Activated CD4-positive, alpha-beta T cell treated with anti-CD3 and anti-CD28 coated beads, Interleukin-10, Interleukin-2, amounts not matched to agents 100 ng/mL and 50 ng/mL, durations not matched to agents 16 hours and 8 hours (primary cell): Measurements from ENCODE around the gene P2RY2.
"Not testable (repeated sequence)": the region's sequence is repeated elsewhere in the genome, so short reads cannot be mapped to it uniquely, and the experiment has no call there.

ENCODE experiments used
- DNase-seq: peaks from one replicate; pipeline ENCODE4 v3.0.0-alpha.2; 2020

Gene P2RY2

DNA sequence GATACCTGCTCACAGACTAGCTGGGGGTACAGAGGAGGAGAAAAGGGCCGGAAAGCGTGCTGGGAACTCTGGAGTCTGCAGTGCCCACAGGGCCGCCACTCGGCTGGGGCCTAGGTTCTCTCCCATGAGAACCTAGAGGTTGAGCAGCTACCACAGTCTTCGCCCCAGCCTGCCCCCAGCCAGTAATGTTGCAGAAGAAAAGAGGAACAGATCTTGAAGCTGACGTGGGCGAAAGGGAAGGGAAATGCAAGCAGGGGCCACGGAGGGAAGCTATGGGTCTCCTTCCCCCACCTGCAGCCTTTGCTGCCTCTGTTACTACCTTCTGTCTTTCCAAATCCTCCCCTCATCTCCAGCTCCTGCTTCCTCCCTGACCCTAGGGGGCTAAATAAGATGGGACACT is 28.8 kb upstream of the P2RY2 start:
- DNase-seq = no peak

DNA sequence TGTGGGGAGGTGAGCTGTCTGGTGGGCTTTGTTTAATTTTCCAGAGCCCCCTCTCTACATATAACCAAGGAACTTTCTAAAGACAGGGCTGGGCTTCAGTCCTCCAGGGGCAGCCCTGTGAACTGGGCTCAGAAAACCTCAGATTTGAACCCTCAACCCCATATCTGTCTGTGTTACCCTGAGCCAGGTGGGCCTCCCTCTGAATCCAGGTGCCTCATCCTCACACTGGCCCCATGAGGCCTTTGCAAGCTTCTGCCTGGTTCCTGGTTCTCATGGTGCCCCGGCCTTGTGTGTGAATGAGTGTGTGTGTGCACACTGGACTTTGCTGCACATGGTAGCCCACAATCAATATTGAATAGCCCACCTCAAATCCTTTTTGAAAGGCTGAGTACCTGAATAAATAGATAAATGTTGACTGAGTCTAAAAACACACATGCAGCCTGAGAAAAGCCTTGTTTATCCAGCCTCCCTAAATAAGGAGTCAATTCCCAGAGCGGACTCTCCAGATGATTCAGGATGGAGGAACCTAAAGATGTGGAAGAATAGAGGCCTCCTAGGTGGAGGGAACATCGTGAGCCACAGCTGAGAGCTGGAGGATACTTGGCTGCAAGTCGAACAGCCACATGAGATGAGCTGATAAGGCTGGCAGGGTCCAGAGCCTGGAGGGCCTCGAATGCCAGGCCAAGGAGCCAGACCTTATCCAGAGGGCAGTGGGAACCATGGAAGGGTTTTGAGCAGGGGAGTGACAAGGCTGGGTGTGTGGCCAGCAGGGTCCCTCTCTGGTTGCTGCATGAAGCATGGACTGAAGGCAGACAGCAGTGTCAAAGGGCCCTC is 28.1 kb upstream of the P2RY2 start:
- DNase-seq = no peak

DNA sequence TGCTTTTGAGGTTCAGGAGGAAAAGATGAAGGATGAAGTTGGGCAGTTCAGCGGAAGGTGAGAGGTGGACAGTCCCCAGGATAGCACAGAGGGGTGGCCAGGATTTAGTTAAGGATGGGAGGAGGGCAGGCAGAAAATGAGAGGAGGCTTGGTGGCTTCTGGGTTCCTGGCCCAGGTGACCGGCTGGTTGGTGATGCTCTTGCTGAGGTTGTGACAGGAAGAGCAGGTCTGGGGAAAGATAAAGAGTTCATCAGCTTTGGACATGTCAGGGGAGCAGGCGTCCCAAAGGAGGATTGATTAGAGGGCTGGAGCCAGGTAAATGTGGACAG is 27.6 kb upstream of the P2RY2 start:
- no peak for DNase-seq

DNA sequence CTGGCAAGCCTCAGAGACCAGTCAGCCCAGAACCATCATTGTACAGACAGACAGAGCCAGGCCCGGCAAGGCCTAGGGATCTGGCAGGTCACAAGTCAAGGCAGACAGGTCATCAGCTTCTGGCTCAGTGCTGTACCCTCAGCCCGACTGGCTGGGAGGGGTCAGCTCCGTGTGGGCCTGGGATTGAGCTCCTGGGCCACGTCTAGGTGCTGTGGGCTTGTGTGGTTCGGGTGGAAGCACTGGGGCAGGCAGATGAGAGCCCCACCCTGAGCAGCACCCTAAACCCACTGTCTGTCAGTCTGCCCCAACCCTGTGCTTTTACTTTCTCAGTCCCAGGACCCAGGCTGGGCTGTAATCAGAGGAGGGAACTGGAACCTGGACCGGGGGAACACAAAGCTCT is 26.9 kb upstream of the P2RY2 start:
- DNase-seq = no peak

DNA sequence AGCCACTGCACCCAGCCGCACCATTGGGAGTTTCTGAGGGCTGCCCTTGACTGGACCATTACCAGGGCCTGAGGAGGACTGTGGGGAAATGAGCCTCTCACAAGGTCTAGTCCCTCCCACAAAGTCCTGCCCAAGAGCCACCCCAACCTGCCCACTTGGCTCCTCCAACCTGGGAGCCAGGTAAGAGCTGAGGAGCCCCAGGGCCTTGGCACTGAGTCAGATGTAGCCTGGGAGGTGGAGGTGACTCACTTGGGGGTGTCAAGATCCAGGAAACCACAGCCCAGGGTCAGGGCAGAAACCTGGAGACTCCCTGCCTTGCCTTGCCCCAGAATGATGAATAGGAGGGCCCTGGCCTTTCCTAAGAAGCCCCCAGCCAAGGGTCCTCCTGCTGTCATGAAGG is 25.8 kb upstream of the P2RY2 start:
- peak; percentile 14 for DNase-seq

DNA sequence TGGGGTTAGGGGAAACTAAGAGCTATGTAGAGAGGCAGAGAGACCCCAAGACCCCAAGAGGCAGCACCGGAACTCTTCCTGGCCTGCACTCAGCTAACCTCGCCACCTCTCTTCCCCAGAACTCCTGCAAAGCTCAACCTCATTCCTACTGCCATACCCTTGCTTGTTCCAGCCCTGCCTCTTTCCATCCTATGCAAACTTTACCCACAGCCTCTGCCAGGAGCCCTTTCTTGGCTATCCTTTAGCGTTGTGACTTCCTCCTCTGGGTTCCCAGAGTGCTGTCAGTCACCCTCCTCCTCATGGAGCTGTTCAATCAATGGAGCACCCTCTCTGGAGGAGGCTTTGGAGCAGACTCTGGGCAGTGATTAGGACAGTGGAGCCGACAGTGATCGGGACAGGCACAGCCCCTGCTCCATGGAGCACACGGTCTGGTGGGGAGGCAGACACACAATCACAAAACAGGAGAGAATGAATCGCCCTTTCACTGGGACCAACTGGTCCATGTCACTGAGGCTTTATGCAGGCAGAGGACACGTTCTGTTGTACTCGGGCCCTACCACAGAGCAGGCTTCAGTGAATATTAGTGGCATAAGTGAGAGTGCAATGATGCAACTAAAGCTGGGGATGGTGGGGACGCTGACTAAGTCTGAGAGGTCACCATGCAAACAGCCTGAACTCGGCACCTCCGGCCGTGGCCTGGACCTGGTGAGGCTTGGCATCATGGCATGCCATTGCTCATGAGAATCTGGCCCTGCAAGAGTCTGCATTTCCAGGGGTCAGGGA is 24.6 kb upstream of the P2RY2 start:
- no peak for DNase-seq

DNA sequence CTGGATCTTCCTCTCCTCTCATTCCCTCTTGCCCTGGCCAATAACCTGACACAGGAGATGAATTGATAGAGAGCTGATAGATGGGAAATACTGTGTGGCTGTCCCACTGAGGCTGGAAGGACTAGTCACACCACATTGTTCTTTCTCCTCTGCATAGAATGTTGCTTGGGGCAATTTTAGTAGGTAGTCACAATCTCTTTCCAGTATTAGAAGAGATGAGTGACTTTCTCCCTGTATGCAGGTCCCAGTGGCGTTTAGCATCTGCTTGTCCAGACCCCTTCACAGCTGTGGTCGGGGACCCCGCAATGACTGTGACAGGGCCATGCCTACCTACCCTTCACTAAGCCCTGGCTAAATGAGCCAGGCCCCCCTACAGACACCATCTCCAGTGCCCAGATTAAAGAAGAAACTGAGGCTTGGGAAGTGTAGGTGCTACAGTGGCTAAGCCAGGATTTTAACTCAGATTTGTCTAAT is 24.0 kb upstream of the P2RY2 start:
- DNase-seq = no peak

DNA sequence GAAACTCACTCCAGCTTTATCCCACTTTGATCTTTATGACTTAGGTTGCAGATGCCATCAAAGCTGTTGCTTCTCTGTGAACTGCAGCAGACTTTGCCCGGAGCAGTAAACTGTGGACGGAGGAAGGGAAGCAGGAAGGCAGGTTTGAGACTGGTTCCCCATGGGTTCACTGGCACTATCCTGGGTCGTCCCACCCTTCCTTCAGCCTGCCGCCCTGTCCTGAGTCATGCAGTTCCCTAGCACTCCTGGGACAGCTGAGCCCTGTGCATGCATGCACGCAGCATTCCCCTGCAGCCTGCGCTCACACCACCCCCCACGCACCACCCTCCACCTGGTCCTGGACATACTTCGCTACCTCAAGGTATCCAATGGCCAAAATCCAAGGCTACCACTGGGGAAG is 23.5 kb upstream of the P2RY2 start:
- no peak for DNase-seq

DNA sequence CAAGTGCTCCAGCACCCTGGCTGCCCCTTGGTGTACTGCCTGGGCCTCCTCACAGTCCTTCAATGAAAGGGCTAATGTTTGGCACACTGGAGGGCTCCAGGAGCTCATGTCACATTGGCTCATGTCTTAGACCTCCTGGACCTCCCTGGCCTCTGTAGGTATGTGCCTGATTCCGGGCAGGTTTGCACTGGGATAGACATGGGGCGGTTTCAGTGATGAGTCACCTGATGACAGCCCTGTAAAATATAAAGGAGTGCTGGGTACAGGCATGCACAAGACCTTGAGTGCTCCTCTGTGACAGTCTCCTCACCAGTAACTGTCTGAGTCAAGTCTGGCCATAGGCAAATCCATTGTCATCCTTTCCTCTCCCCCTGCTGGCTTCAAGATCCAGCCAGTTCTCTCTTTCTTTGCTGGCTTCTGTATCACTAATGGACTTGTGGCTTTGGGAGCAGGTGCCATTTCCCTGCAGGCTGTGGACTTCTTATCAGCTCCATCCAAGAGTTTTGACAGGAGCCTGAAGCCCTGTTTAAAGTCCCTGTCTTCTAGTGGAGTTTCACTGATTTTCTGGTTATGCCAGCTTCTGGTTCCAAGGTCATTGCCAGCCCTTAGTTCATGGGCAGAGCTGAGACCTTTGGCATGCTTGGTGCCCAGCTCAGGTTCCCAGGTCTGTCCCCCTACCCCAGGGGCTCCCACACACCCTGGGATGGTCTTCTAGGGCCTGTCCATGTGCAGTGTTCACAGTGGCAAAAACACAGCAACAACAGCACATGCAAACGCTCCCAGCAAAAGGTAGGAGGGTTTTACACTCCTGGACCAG is 22.7 kb upstream of the P2RY2 start:
- no peak for DNase-seq

DNA sequence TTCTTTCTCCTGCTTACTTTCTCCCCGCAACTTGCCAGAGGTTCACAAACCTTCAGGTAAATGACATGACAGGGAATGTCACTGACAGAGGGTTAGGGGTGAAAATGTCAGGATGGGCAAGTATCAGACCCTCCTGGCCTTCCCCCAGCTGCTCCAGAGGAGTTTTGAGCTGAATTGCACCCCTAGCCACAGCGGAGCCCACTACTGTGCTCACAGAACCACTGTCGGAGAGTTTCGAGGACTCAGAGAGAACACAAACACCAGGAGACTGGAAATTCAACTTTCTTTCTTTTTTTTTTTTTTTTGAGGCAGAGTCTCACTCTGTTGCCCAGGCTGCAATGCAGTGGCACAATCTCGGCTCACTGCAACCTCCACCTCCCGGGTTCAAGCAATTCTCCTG is 21.5 kb upstream of the P2RY2 start:
- no peak for DNase-seq

DNA sequence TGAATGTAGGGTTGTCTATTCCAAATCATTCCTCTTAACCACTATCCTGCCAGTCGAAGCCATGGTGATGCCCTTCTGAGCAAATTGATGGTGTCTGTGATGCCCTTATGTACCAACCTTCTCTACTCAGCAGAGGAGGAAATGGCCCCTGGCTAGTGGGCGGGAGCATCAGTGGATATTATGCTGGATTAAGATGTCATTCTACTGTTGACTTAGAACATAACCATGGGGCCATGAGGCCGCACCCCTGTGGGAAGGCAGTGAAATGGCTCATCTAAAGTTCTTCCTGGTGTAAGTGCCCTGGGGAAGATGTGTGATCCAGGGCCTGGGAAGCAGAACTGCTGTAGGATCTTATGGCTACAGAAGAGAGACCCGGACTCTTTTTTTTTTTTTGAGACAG is 20.7 kb upstream of the P2RY2 start:
- DNase-seq = no peak

DNA sequence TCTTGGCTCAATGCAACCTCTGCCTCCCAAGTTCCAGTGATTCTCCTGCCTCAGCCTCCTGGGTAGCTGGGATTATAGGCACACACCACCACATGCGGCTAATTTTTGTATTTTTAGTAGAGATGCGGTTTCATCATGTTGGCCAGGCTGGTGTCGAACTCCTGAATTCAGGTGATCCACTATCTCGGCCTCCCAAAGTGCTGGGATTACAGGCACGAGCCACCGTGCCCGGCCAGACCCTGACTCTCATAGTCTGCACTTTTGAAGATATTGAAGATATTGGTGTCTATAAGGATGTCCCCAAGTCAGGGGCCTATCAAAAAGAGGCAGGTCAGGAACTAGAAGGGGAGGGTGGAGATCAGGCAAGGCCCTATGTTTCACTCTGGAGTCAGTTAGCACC is 20.3 kb upstream of the P2RY2 start:
- DNase-seq = not testable (repeated sequence)

DNA sequence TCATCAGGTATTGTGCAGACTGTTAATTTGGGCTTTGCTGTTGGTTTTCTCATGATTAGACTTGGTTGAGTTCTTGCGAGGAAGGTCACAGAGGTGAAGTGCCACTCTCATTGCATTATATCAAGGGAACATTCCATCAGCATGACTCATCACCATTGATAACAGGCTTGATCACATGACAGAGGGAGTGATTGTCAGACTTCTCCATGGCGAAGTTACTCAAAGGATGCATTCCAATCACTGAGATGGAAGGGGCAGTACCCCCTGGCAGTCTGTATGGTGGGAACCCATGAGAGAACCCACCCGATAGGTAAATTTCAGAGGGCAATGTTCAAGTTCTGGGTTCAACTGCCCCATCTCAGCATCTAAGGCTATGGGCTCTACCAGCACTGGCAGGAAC is 19.4 kb upstream of the P2RY2 start:
- no peak for DNase-seq

DNA sequence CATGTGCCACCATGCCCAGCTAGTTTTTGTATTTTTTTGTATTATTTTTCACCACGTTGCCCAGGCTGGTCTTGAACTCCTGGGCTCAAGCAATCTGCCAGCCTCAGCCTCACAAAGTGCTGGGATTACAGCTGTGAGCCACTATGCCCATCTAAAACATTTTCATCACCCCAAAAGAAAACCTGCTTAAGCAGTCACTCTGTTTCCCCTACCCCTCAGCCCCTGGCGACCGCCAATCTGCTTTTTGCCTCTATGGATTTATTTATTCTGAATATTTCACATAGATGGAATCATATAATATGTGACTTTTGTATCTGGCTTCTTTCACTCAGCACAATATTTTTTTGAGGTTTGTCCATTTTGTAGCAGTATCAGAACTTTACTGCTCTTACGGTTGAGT is 18.6 kb upstream of the P2RY2 start:
- DNase-seq = no peak

DNA sequence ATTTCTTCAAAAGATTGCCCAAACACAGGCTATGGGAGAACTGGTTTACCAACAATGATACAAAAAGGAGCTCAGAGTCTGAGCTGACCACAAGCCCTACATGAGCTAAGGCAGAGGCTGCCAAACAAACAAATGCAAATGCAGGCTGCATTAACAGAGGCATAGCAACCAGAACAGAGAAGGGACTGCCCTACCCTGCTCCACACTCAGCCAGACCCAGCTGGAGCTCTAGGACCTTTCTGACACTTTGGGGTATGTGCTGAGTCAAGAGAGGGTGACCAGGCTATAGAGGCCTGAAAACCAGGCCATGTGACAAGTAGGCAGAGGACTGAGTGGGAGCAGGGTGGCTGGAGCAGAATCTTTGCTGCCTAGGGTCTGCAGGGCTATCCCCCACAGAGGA is 17.8 kb upstream of the P2RY2 start:
- no peak for DNase-seq

DNA sequence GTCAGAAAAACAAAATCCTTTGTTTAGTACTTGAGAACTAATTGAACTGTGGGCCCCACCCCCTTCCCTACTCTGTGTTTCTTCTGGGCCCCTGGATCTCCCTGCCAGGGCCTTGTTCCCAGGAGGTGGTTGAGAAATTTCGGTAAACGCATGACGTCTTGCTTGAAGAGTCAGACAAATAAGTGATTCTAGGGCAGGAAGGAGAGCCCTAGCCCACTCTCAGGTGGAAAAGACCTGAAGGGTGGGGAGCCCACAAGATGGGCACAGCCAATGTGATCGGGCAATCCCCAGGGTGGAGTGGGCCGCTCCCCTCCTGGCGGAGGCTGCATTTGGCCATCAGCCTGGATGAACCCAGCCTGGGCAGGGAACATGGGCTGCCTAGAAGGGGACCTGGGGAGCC is 16.8 kb upstream of the P2RY2 start:
- no peak for DNase-seq

DNA sequence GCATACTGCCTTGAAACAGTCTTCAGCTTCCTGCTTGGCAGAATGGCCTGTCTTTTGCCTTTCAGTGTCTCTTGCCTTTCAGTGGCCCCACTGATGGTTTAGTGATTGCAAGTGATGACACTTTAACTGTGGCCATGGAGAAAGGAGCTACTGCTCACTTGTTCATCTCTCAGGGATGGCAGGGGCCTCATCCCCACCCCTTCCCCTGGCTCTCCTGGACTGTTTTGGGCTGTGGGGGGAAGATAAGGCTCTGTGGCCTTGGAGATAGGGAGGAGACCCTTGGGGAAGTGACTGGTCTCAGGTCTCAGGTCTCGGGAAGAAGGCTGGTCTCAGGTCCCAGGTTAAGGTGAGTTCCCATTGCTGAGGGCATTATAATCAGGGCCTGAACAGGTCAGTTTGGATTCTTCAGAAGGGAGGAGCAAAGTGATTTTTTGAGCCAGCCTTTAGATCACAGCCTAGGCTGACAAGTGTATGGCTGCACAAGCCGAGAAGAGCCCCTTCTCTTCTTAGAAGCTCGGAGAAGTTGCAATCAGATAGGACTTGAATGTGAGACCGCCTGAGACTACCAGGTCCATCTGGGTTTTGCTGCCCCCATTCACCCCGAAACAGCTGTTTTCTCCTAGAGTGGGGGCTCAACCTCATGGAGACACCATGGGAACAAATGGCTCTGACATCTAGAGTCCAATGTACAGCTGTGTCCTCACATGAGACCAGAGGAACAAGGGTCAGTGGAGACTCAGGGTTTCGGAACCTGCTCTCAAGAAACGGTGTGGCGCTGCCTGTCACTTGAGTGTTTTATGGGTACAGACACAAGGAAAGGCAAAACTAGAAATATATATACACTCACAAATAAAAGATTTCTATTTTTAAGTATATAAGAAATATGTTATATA is 15.9 kb upstream of the P2RY2 start:
- DNase-seq = no peak

DNA sequence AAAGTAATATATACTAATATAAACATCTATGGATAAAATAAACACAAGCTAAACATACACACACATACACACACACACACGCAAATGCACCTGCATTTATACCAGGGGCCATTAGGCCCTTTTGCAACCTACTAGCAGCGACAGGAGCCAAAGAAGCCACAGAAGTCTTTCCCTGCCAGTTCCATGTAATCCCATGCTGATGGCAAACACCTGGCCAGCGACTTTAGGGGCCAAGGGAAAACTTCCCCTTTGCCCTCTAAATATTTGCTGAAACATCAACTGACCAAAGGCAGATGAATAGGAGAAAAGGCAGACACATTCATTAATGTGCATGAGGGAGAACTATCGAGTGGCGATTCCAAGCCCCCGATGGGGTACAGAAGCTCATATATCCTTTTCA is 14.8 kb upstream of the P2RY2 start:
- no peak for DNase-seq

DNA sequence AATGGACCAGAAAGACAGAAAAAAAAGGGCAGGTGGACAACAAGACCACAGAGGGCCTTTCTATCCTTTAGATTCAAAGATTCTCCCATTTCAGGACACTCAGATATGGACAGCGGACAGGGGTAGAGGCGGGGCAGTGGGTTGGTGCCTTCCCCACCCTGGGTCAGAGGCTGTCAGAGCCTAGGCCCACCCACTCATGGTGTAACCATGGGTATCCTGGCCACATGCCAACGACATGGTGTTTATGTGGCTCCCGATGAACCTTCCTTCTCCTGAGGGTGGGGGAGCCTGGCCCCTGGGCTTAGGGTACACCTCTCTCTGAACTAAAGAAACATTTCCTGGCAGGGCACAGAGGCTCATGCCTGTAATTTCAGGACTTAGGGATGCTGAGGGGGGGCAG is 14.3 kb upstream of the P2RY2 start:
- DNase-seq = no peak

DNA sequence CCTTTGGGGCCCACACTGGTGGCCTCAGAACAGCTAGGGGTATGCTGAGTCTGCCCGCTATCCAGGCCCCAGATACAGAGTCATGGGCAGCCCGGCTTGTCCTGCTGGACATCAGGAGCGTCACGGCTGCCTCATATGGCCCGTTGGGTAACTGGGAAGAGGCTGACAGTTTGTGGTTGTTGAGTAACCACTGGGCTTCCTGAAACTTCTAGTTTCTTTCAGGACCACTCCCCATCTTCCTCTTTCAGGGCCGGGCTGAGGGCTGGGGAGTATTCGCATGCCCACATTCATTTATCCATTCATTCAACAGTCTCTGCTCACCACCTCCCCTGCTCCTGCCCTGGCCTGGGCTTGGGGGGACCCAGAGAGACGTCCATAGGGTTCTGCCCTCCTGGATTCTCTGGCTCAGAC is 13.4 kb upstream of the P2RY2 start:
- no peak for DNase-seq

DNA sequence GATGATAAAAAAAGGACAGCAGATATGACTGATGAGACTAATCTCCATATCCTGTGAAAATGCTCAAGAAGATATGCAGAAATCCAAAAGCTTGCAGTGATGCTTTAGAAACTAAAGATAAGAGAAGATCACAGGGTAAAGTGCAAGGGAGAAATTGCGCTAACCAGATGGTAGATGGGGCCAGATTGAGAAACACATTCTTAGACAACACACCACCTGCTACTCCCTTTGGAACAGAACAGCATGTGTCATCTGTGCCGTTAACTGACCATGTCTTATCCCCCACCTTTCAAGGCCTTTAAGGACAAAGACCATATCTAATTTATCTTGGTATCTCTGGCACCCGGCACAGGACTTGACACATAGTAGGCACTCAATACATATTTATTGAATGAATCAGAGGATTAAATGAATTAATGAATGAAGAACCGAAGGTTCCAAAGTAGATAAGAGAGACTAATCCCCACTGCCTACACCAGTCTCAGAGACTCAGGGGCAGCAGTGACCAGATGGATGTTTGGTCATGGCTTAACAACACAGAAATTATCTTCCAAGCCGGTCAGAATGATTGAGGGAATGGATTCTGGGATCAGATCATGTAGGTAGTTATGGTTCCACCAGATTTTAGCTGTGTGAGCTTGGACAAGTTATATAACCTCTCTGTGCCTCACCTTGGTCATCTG is 12.3 kb upstream of the P2RY2 start:
- DNase-seq = no peak

DNA sequence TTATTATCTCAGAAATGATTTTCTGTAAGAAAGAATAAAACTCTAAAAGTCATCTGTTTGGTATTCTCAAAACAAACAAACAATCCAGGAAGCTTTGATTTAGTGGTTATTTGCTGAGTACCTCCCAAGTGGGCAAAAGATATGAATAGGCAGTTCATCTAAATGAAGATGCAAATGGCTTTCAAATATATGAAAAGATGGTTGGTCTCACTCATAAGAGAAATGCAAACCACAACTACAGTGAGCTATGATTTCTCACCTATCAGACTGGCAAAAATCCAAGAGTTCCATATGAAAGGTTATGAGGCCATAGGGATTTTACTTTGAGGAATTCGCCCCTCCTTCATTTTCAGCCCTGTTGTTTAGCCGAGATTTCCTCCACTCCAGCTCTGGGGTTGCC is 11.3 kb upstream of the P2RY2 start:
- DNase-seq = no peak
